ENCODE measurements around the gene MCC.

MCC gene

GRCh38 chr5:113336975-113337374, 151.3 kb downstream of the MCC start:
- H3K4me1 ChIP-seq (ENCODE audit: control insufficient read depth, insufficient read depth, low read depth, low read length) = no peaks in the 10 kb centered on the region
- H2BK12ac ChIP-seq (ENCODE audit: low read length in 2 of 2) = no peak overlapping the region
- H4K8ac ChIP-seq (ENCODE audit: low read length) = peak overlapping the region; percentile 19
- no peaks in the 10 kb centered on the region for H3K9me3 ChIP-seq (ENCODE audit: control insufficient read depth, low read length)
- H3K36me3 ChIP-seq (ENCODE audit: control insufficient read depth in 1 of 2, insufficient read depth in 2 of 2, low read depth in 1 of 2, low read length in 2 of 2) = no peaks in the 10 kb centered on the region
- H3K9ac ChIP-seq (ENCODE audit: low read length) = peak overlapping the region; percentile 48
- no peak overlapping the region for H2BK5ac ChIP-seq (ENCODE audit: low read depth, low read length, poor library complexity, severe bottlenecking)
- no peak overlapping the region for H2AFZ ChIP-seq (ENCODE audit: low read depth, low read length)
- no peak overlapping the region for H4K91ac ChIP-seq (ENCODE audit: low read length)
- H2AK5ac ChIP-seq (ENCODE audit: low read length, severe bottlenecking) = no peak overlapping the region
- H3K27ac ChIP-seq (ENCODE audit: low read length, poor library complexity, severe bottlenecking) = no peak overlapping the region
- H2BK120ac ChIP-seq (ENCODE audit: low read depth, low read length) = no peak overlapping the region
- no peak overlapping the region for H3K4ac ChIP-seq (ENCODE audit: low read depth in 1 of 2, low read length in 2 of 2)
- no peak overlapping the region for H3K4me2 ChIP-seq (ENCODE audit: low read length, poor library complexity, severe bottlenecking)
- 62% methylated on average over 4 of the region's 4 CpGs for WGBS
- H3K79me1 ChIP-seq (replicated peaks; ENCODE audit: low read length, poor library complexity, severe bottlenecking) = no peaks in the 10 kb centered on the region
- H3K4me3 ChIP-seq (ENCODE audit: insufficient read depth in 1 of 2, low read depth in 1 of 2, low read length in 2 of 2) = no peak overlapping the region
- H3K23ac ChIP-seq (ENCODE audit: low read length in 2 of 2) = no peak overlapping the region
- H3K14ac ChIP-seq (ENCODE audit: low read length in 2 of 2) = no peak overlapping the region
- H3K27me3 ChIP-seq (ENCODE audit: control insufficient read depth in 1 of 2, insufficient read depth in 1 of 2, low read length in 2 of 2) = no peaks in the 10 kb centered on the region
- DNase-seq = peak; percentile 75
- H2BK15ac ChIP-seq (ENCODE audit: low read depth, poor library complexity, severe bottlenecking) = no peak overlapping the region
- no peak overlapping the region for H3K18ac ChIP-seq (ENCODE audit: low read depth in 1 of 2, low read length in 2 of 2)

GRCh38 chr5:113333411-113333810, 154.8 kb downstream of the MCC start:
- Histone ChIP-seq H3K27ac (ENCODE audit: low read length, poor library complexity, severe bottlenecking) (no peak overlapping the region), H4K91ac (ENCODE audit: low read length) (no peak overlapping the region)

GRCh38 chr5:113331209-113331551, 157.1 kb downstream of the MCC start:
- DNase-seq = peak; percentile 84
- no peaks in the 10 kb centered on the region for H3K9me3 ChIP-seq (ENCODE audit: control insufficient read depth, low read length)
- H4K8ac ChIP-seq (ENCODE audit: low read length) = no peak overlapping the region
- 6% methylated on average over 3 of the region's 4 CpGs for WGBS
- no peaks in the 10 kb centered on the region for H3K27me3 ChIP-seq (ENCODE audit: control insufficient read depth in 1 of 2, insufficient read depth in 1 of 2, low read length in 2 of 2)
- H3K36me3 ChIP-seq (ENCODE audit: control insufficient read depth in 1 of 2, insufficient read depth in 2 of 2, low read depth in 1 of 2, low read length in 2 of 2) = no peaks in the 10 kb centered on the region
- peak overlapping the region; percentile 29 for H2BK120ac ChIP-seq (ENCODE audit: low read depth, low read length)
- no peak overlapping the region for H3K18ac ChIP-seq (ENCODE audit: low read depth in 1 of 2, low read length in 2 of 2)
- H2BK5ac ChIP-seq (ENCODE audit: low read depth, low read length, poor library complexity, severe bottlenecking) = no peak overlapping the region
- H3K27ac ChIP-seq (ENCODE audit: low read length, poor library complexity, severe bottlenecking) = peak overlapping the region; percentile 30
- peak overlapping the region; percentile 54 for H2AFZ ChIP-seq (ENCODE audit: low read depth, low read length)
- no peak overlapping the region for H3K23ac ChIP-seq (ENCODE audit: low read length in 2 of 2)
- no peak overlapping the region for H2BK12ac ChIP-seq (ENCODE audit: low read length in 2 of 2)
- H3K9ac ChIP-seq (ENCODE audit: low read length) = peak overlapping the region; percentile 46
- H3K4me3 ChIP-seq (ENCODE audit: insufficient read depth in 1 of 2, low read depth in 1 of 2, low read length in 2 of 2) = peak overlapping the region in 1 of 2 experiments; percentile 54
- H3K79me1 ChIP-seq (replicated peaks; ENCODE audit: low read length, poor library complexity, severe bottlenecking) = no peaks in the 10 kb centered on the region
- peak overlapping the region in 1 of 2 experiments; percentile 65 for H3K4ac ChIP-seq (ENCODE audit: low read depth in 1 of 2, low read length in 2 of 2)
- H3K14ac ChIP-seq (ENCODE audit: low read length in 2 of 2) = no peak overlapping the region
- H3K4me2 ChIP-seq (ENCODE audit: low read length, poor library complexity, severe bottlenecking) = no peak overlapping the region
- no peak overlapping the region for H4K91ac ChIP-seq (ENCODE audit: low read length)
- no peak overlapping the region for H2BK15ac ChIP-seq (ENCODE audit: low read depth, poor library complexity, severe bottlenecking)
- H2AK5ac ChIP-seq (ENCODE audit: low read length, severe bottlenecking) = no peak overlapping the region
- peaks cover 3% of the 10 kb centered on the region for H3K4me1 ChIP-seq (ENCODE audit: control insufficient read depth, insufficient read depth, low read depth, low read length)

More at GRCh38 chr5:113333411-113333810, 154.8 kb downstream of the MCC start:
- Histone ChIP-seq H3K18ac (ENCODE audit: low read depth in 1 of 2, low read length in 2 of 2) (no peak overlapping the region), H2BK120ac (ENCODE audit: low read depth, low read length) (no peak overlapping the region), H3K23ac (ENCODE audit: low read length in 2 of 2) (no peak overlapping the region), H2AFZ (ENCODE audit: low read depth, low read length) (no peak overlapping the region), H2BK12ac (ENCODE audit: low read length in 2 of 2) (no peak overlapping the region), H3K27me3 (ENCODE audit: control insufficient read depth in 1 of 2, insufficient read depth in 1 of 2, low read length in 2 of 2) (no peaks in the 10 kb centered on the region), H3K79me1 (replicated peaks; ENCODE audit: low read length, poor library complexity, severe bottlenecking) (no peaks in the 10 kb centered on the region), H3K4me3 (ENCODE audit: insufficient read depth in 1 of 2, low read depth in 1 of 2, low read length in 2 of 2) (no peak overlapping the region), H3K14ac (ENCODE audit: low read length in 2 of 2) (no peak overlapping the region), H3K9me3 (ENCODE audit: control insufficient read depth, low read length) (no peaks in the 10 kb centered on the region), H2AK5ac (ENCODE audit: low read length, severe bottlenecking) (no peak overlapping the region), H3K4me2 (ENCODE audit: low read length, poor library complexity, severe bottlenecking) (no peak overlapping the region), H2BK5ac (ENCODE audit: low read depth, low read length, poor library complexity, severe bottlenecking) (no peak overlapping the region), H3K9ac (ENCODE audit: low read length) (no peak overlapping the region), H4K8ac (ENCODE audit: low read length) (no peak overlapping the region), H3K4ac (ENCODE audit: low read depth in 1 of 2, low read length in 2 of 2) (no peak overlapping the region), H3K36me3 (ENCODE audit: control insufficient read depth in 1 of 2, insufficient read depth in 2 of 2, low read depth in 1 of 2, low read length in 2 of 2) (no peaks in the 10 kb centered on the region), H2BK15ac (ENCODE audit: low read depth, poor library complexity, severe bottlenecking) (no peak overlapping the region), H3K4me1 (ENCODE audit: control insufficient read depth, insufficient read depth, low read depth, low read length) (peaks cover 3% of the 10 kb centered on the region)
- 83% methylated on average over 1 of the region's 1 CpG for WGBS
- DNase-seq = no peak

- no peaks in the 10 kb centered on the region for H3K9me3 ChIP-seq (ENCODE audit: control insufficient read depth, low read length)
- H4K91ac ChIP-seq (ENCODE audit: low read length) = no peak overlapping the region
- peak overlapping the region; percentile 46 for H3K9ac ChIP-seq (ENCODE audit: low read length)
- peak; percentile 37 for DNase-seq
- H2AK5ac ChIP-seq (ENCODE audit: low read length, severe bottlenecking) = no peak overlapping the region
- H3K23ac ChIP-seq (ENCODE audit: low read length in 2 of 2) = no peak overlapping the region
- H3K14ac ChIP-seq (ENCODE audit: low read length in 2 of 2) = no peak overlapping the region
- H3K4me2 ChIP-seq (ENCODE audit: low read length, poor library complexity, severe bottlenecking) = no peak overlapping the region
- peak overlapping the region in 1 of 2 experiments; percentile 54 for H3K4me3 ChIP-seq (ENCODE audit: insufficient read depth in 1 of 2, low read depth in 1 of 2, low read length in 2 of 2)
- no peaks in the 10 kb centered on the region for H3K27me3 ChIP-seq (ENCODE audit: control insufficient read depth in 1 of 2, insufficient read depth in 1 of 2, low read length in 2 of 2)
- 70% methylated on average over 3 of the region's 4 CpGs for WGBS
- peak overlapping the region; percentile 54 for H2AFZ ChIP-seq (ENCODE audit: low read depth, low read length)
- H3K4me1 ChIP-seq (ENCODE audit: control insufficient read depth, insufficient read depth, low read depth, low read length) = peaks cover 3% of the 10 kb centered on the region
- peak overlapping the region in 1 of 2 experiments; percentile 65 for H3K4ac ChIP-seq (ENCODE audit: low read depth in 1 of 2, low read length in 2 of 2)
- H3K18ac ChIP-seq (ENCODE audit: low read depth in 1 of 2, low read length in 2 of 2) = peak overlapping the region; percentile 49 to 88
- H2BK12ac ChIP-seq (ENCODE audit: low read length in 2 of 2) = peak overlapping the region in 1 of 2 experiments; percentile 44
- no peak overlapping the region for H2BK5ac ChIP-seq (ENCODE audit: low read depth, low read length, poor library complexity, severe bottlenecking)
- H3K27ac ChIP-seq (ENCODE audit: low read length, poor library complexity, severe bottlenecking) = peak overlapping the region; percentile 30
- H2BK120ac ChIP-seq (ENCODE audit: low read depth, low read length) = peak overlapping the region; percentile 29
- no peaks in the 10 kb centered on the region for H3K36me3 ChIP-seq (ENCODE audit: control insufficient read depth in 1 of 2, insufficient read depth in 2 of 2, low read depth in 1 of 2, low read length in 2 of 2)
- H4K8ac ChIP-seq (ENCODE audit: low read length) = peak overlapping the region; percentile 76
- H3K79me1 ChIP-seq (replicated peaks; ENCODE audit: low read length, poor library complexity, severe bottlenecking) = no peaks in the 10 kb centered on the region
- H2BK15ac ChIP-seq (ENCODE audit: low read depth, poor library complexity, severe bottlenecking) = peak overlapping the region; percentile 44
Observed at GRCh38 chr5:113330533-113331208, 157.6 kb downstream of the MCC start.
